Activated CD4-positive, alpha-beta T cell treated with anti-CD3 and anti-CD28 coated beads, Interleukin-2, amount 10 ng/mL, durations not matched to agents 24 days and 14 days (primary cell): ENCODE results near the gene GYPB. TPM values are rescaled to one million over a fixed set of nuclear protein-coding genes. Genes with fewer than 3 reads are reported as not detected.
"Not testable (repeated sequence)": the region's sequence is repeated elsewhere in the genome, so short reads cannot be mapped to it uniquely, and the experiment has no call there.

Experiments
- DNase-seq: peaks from one replicate; pipeline ENCODE4 v3.0.0; 2022
- H3K27ac Mint-ChIP-seq: one replicate; pipeline ENCODE4 v1.8.0; 2022; ENCODE audit warnings: mild to moderate bottlenecking, mixed read lengths
- H3K27me3 Mint-ChIP-seq: one replicate; pipeline ENCODE4 v1.8.0; 2022; ENCODE audit warnings: mixed read lengths
- H3K36me3 Mint-ChIP-seq: one replicate; pipeline ENCODE4 v1.8.0; 2022; ENCODE audit warnings: low read depth, mild to moderate bottlenecking, mixed read lengths
- H3K4me1 Mint-ChIP-seq: one replicate; pipeline ENCODE4 v1.8.0; 2021; ENCODE audit warnings: mixed read lengths
- H3K4me3 Mint-ChIP-seq: one replicate; pipeline ENCODE4 v1.8.0; 2022; ENCODE audit warnings: mild to moderate bottlenecking, moderate library complexity, mixed read lengths
- H3K9me3 Mint-ChIP-seq: one replicate; pipeline ENCODE4 v1.8.0; 2021; ENCODE audit warnings: mixed read lengths
- intact Hi-C: fragments of 100-400 bp; cut with micrococcal nuclease; formaldehyde crosslinking; loops from one replicate; pipeline ENCODE4 v1.15.1; 2023
- total RNA-seq: library from RNA; stranded (reverse); gene quantifications from 2 replicates; pipeline ENCODE4 v1.2.3, GENCODE V29; 2022

The GYPB gene
- total RNA-seq, 1 donor from 2014 or later: not detected

DNA sequence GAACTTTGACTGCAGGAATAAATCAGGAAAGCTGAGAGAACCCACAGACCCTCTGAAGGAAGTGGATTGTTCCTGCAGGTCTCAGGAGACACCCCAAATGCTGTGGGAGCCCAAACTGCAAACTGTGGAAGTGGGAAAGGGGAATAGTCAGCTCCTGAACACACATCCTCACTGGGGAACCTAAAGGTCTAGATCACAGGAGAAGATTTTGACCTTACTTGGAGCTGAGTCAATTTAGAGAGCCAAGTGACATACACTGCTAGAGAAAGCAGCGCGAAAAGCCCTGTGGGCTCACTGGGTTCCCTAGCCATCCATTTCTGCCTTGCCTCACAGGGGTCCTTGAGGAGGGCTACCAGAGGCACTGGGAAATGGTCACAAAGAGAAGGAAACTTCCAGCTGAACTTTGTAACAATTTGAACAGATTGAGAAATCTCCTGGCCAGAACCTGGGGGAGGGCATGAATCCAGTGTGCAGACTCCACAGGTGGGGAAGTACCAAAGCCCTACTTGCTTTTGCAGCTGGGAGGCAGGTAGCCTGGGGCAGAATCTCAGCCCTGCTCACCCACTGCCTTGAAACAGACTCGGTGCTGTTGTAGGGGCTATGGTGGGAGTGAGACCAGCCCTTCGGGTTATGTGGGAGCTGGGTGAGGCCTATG, 5.3 kb upstream of the GYPB start:
- not testable (repeated sequence) for H3K36me3 Mint-ChIP-seq, H3K27ac Mint-ChIP-seq, H3K4me3 Mint-ChIP-seq, H3K27me3 Mint-ChIP-seq, H3K9me3 Mint-ChIP-seq, DNase-seq, H3K4me1 Mint-ChIP-seq
- intact Hi-C loops: loop anchor here (10.0 kb wide), 1 partner anchor 250 kb away; no protein-coding TSS in a partner anchor

DNA sequence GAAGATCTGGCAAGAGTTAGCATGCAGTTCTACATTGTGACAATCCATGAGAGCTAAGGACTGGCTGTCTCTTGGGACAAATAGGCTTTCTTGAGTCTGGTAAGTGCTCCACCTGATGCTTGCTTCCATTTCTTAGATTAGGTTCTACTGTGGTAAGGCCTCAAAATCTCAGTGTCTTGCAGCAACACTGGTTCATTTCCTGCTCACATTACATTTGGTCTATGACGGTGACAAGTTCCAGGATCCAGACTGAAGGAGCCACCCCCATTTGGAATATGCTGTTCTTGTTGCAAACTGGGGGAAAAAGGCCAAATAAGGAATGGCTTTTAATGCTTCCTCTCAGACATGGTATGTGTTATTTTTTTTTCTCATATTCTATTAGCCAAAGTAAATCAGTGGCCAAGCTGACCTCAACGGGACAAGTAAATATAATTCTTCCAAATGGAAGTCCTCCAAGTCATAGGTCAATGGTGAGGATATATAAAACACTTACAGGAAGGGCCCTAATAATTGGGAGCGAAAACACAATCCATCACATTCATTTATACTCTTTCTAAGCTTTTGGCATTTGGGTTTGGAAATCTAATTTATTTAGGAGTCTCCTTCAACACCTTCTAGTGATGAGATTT, 3.7 kb upstream of the GYPB start:
- intact Hi-C loops: loop anchor here (10.0 kb wide), 1 partner anchor 248 kb away; no protein-coding TSS in a partner anchor
- H3K36me3 Mint-ChIP-seq, H3K27me3 Mint-ChIP-seq, H3K4me1 Mint-ChIP-seq, H3K27ac Mint-ChIP-seq, DNase-seq, H3K4me3 Mint-ChIP-seq, H3K9me3 Mint-ChIP-seq: not testable (repeated sequence)

DNA sequence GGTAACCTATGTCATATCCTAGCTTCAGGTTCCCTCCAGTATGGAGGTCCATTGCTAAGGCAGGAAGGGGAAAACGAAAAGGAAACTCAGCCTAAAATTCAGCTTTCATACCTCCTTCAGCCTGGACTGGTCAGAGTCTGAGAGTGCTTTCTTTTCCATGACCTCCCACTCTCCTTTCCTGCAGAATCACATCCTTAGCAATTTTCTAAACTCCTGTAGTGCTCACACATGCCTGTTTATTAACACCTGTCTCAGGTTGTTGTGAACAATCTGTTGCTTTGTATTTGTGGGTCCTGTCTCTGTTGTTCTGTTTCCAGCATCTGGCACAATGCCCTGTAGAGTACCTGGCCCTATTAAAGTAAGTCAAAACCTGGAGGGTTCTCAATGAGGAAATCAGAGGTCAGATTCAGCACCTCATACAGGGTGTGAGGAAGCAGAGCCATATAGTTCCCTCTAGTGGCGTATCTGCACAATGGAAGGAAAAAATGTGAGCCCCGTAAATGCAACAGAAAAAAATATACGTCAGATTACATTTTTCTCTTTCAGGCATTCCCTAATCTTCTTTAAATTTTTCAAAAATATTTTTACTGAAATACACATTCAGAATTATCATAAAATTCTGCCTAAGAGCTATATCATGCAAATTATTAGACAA, 2.3 kb upstream of the GYPB start:
- intact Hi-C loops: loop anchor here (10.0 kb wide), 1 partner anchor 247 kb away; no protein-coding TSS in a partner anchor

DNA sequence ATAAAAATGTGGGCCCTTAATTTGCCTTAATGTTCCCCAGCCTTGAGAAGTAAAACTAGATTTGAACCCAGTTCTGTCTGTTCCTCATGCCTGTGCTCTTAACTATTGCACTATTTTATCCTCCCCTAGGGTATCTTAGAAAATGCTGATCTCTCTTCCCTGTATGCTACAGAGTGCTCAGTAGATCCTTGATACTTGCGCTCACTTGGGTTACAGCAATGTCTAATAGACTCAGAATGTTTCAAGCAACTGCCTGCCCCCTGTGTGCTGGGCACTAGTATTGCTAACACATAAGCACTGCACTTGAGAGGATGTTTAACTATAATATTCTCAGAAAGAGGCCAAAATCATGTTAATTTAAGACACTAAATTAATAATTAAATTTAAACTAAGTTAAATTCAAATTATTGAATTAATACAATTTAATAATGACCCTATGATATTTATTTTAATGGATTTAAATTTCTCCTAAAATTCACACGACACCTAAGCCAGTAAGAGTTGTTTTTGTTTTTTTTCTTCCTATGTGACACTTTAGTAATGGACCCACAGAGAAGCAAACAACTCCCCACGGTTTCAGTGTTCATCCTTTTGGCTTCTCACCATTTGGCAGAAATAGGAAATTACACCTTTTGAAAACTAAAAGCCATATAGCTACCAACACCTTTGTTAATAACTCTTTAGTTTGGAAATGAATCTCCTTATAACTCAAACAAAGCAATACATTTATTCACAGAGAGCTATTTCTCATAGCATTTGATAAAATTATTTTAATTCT, 768 bp downstream of the GYPB start:
- H3K36me3 Mint-ChIP-seq, DNase-seq, intact Hi-C loops, H3K27ac Mint-ChIP-seq, H3K4me1 Mint-ChIP-seq, H3K9me3 Mint-ChIP-seq, H3K4me3 Mint-ChIP-seq, H3K27me3 Mint-ChIP-seq: not testable (repeated sequence)

More for the DNA sequence above, 2.3 kb upstream of the GYPB start:
- H3K4me1 Mint-ChIP-seq, H3K27ac Mint-ChIP-seq, H3K9me3 Mint-ChIP-seq, H3K36me3 Mint-ChIP-seq, H3K4me3 Mint-ChIP-seq, H3K27me3 Mint-ChIP-seq: not testable (repeated sequence)
- peak; percentile 55 for DNase-seq

DNA sequence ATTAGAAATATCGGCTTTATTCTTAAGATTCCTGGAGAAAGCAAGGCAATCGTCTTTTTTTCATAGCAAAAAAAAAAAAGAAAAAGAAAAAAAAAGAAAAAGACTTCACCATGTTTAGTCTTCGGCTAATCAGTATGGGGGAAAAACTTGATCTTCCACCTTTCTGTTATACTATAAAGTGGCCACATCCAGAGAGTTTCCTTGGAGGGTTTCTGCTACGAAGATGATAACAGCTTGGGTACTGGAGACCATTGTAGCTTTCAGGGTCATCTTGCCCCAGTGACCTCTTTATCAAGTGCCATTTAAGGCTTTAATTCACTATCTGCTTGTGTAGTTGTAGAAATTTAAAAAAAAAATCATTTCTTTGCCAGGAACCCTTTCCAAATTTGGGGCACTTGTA, 1.9 kb downstream of the GYPB start:
- H3K9me3 Mint-ChIP-seq, H3K36me3 Mint-ChIP-seq, H3K4me1 Mint-ChIP-seq, H3K27ac Mint-ChIP-seq, intact Hi-C loops, DNase-seq, H3K27me3 Mint-ChIP-seq, H3K4me3 Mint-ChIP-seq: not testable (repeated sequence)

DNA sequence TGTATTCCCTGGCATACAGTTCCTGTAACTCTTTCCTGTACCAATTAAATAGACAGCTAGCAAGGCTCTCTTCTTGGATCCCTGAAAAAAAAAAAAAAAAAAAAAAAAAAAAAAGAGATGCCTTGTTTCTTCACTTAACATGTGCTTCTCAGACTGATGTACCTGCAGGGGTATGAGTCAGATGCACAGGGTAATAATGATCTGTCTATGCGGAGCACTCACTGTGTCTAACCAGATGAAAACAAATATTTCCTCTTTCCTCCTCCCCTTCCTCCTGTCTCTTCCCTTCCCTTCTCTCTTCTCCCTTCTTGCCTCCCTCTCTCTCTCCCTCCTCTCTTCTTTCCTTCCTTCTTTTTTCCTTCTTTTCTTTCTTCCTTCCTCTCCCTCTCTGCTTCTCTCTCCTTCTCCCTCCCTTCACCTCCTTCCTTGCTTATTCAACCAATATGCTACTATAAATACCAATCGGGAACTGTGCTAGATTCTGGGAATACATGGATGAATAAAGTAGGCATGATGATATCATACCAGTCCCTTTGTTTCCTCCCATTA, 3.0 kb downstream of the GYPB start:
- intact Hi-C loops, H3K9me3 Mint-ChIP-seq, H3K27ac Mint-ChIP-seq, H3K4me1 Mint-ChIP-seq, DNase-seq, H3K4me3 Mint-ChIP-seq, H3K27me3 Mint-ChIP-seq, H3K36me3 Mint-ChIP-seq: not testable (repeated sequence)

DNA sequence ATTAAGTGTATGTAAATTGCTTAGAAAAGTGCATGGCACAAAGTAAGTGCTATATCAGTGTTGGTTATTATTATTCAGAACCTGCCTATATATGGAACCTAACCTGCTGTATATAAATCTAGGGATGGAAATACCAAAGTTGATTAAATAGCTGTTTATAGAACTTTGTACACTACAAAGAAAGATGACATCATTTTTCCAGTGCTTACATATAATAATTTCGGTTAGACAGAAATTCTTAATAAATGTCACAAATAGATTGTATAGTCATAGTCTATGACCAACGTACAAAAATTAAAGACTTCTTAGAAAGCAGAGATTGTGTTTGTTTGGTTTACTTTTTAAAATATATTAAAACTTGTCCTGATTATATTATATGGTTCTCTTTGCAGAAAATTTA, 4.4 kb downstream of the GYPB start:
- H3K9me3 Mint-ChIP-seq: no peaks in the 10 kb centered on the region
- no peaks in the 10 kb centered on the region for H3K4me1 Mint-ChIP-seq
- no peak for DNase-seq
- no peak overlapping the region for H3K27ac Mint-ChIP-seq
- intact Hi-C loops: no loop called here
- H3K27me3 Mint-ChIP-seq: peaks cover 3% of the 10 kb centered on the region
- no peak overlapping the region for H3K4me3 Mint-ChIP-seq
- H3K36me3 Mint-ChIP-seq: no peaks in the 10 kb centered on the region

DNA sequence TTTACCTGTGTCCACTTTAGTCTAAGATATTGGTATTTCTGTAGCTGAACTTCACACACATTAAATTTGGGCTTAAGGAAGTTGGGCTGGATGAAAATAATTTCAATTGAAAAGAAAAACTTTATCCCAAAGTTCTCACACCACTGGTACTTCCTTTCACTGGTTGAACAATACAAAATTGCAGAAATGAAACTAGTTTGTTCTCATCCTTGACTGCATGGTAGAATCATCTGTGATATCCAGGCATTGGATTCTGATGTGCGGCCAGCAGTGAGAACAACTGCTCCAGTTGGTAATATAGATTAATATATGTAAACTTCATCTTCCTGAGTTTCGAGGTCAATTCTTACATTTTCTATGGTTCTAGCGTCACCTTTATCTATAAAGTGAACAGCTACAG, 10.6 kb downstream of the GYPB start:
- H3K27ac Mint-ChIP-seq, H3K36me3 Mint-ChIP-seq, DNase-seq, H3K4me3 Mint-ChIP-seq, H3K4me1 Mint-ChIP-seq, H3K9me3 Mint-ChIP-seq, H3K27me3 Mint-ChIP-seq: not testable (repeated sequence)
- intact Hi-C loops: loop anchor here (5.0 kb wide), 1 partner anchor 126 kb away; no protein-coding TSS in a partner anchor

DNA sequence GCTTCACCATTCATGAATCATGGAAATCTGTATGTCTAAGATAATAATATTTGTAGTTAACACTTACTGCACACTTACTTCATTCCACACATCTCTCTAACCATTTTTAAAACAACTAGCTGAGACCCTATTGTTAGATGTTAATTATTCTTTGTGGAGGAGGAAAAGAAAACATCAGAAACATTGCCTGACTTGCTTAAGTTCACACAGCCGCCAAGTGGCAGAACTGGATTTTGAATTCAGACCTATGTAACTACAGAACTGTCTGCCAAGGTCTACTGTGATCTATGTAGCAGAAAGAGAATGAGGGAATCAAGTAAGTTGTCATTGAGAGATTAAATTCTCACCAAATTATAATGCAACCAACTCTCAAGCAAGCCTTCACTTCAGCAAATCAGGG, 11.2 kb downstream of the GYPB start:
- DNase-seq, H3K4me3 Mint-ChIP-seq, H3K27ac Mint-ChIP-seq, H3K36me3 Mint-ChIP-seq, H3K9me3 Mint-ChIP-seq, H3K27me3 Mint-ChIP-seq, H3K4me1 Mint-ChIP-seq: not testable (repeated sequence)
- intact Hi-C loops: loop anchor here (5.0 kb wide), 1 partner anchor 126 kb away; no protein-coding TSS in a partner anchor

DNA sequence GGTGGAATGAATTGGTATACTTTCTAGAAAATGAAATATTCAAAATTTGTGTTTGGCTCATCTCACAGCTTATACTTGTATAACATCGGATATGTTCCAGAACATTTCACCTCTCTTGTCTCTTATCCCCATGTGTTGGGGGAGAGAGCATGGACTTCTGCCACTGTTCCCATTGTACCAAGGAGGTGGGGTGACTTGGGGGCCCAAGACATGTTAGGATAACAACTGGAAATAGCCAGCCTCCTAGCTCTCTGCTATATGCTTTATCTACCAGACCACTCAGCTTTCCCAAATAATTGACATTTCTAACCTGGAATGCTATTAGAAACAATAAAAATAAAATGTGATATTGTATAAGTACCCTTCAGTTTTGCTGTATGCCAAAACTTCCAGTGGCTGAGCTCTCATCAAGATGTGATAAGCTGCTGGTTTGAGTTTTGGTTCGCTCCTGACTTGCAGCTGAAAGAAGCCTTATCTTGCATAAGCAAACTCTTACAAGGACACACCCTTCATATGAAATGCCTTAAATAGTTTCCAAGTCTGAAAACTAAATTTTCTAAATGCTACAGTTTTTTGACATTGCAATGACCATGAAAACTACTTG, 12.9 kb downstream of the GYPB start:
- not testable (repeated sequence) for H3K27me3 Mint-ChIP-seq

DNA sequence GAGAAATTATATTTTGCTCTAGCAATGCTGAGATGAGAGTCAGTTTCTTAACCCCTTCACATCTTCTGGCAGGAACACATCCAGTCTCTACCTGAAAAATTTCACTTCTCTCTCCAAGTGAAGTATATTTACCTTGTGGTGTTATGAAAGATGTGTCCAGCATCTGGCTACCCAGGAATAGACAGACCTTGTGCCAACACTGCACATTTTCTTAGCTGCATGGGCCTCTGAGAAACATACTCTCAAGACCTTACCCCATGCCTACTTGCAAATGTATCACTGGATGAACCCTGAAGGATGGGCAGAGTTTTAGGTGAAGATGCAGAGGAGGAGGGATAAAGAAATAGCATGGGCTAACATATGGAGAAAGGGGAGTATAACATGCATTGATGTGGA, 13.6 kb downstream of the GYPB start:
- H3K36me3 Mint-ChIP-seq, H3K4me1 Mint-ChIP-seq, H3K27me3 Mint-ChIP-seq, H3K27ac Mint-ChIP-seq, DNase-seq, H3K9me3 Mint-ChIP-seq, H3K4me3 Mint-ChIP-seq: not testable (repeated sequence)
- intact Hi-C loops: loop anchor here (5.0 kb wide), 1 partner anchor 123 kb away; no protein-coding TSS in a partner anchor

More for the DNA sequence above, 12.9 kb downstream of the GYPB start:
- H3K4me1 Mint-ChIP-seq, H3K27ac Mint-ChIP-seq, DNase-seq, H3K36me3 Mint-ChIP-seq, H3K9me3 Mint-ChIP-seq, H3K4me3 Mint-ChIP-seq: not testable (repeated sequence)
- intact Hi-C loops: loop anchor here (5.0 kb wide), 1 partner anchor 124 kb away; no protein-coding TSS in a partner anchor

DNA sequence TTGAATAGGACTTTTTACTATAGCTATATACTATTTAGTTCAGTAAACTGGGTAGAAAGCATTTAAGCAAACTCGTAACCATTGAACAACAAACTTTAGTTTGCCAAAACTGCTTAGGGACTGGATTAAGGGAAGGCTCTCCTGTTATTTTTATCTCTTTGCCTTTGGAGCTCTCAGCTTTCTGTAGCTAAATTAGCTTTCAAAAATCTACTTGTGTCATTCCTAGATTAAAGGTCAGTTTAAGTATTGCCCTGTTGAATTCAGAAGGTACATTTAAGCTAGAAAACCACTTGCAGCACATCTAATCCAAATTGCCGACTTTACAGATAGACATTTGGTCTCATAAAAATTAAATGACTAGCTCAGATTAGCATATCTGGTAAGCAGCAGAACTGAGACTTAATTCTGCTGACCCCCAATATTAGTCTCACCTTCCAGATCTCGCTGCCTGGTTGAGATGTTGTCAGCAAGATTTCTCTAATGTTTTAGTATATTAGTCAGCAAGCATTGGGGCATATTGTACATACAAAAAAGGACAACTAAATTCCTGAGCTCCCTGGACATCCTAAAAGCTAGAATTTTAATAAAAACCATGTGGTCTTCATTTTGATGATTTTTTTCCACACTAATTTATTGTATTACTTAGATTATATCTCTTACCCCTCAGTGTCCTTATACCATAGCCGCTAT, 14.2 kb downstream of the GYPB start:
- intact Hi-C loops: loop anchor here (5.0 kb wide), 1 partner anchor 123 kb away; no protein-coding TSS in a partner anchor
- not testable (repeated sequence) for DNase-seq, H3K36me3 Mint-ChIP-seq, H3K27ac Mint-ChIP-seq, H3K27me3 Mint-ChIP-seq, H3K9me3 Mint-ChIP-seq, H3K4me1 Mint-ChIP-seq, H3K4me3 Mint-ChIP-seq

DNA sequence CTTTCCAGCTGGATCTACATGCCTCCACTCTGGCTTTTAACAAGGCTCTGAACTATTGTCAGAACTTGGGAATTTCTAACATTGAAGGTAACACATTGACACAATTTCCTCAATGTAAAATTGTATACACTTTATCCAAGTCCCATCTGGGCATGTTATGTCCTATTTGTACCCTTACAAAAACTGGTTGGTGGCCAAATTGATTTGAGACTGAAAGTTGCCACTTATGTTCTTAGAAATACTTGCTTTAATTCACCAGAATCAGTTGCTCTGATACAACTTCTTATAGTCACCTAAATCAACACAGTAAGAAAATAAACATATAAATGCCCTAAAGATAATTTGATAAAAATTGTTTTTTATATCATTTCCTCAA, 15.3 kb downstream of the GYPB start:
- intact Hi-C loops, H3K27me3 Mint-ChIP-seq, H3K4me1 Mint-ChIP-seq, H3K9me3 Mint-ChIP-seq, DNase-seq, H3K4me3 Mint-ChIP-seq, H3K36me3 Mint-ChIP-seq, H3K27ac Mint-ChIP-seq: not testable (repeated sequence)
